Measurements from ENCODE around the gene TTC23L. TPM values are rescaled to one million over a fixed set of nuclear protein-coding genes. Genes with fewer than 3 reads are reported as not detected.

TTC23L gene
- total RNA-seq, 1 experiment from 2014 or later, result 0.09 TPM

GRCh38 chr5:34813509-34813908 is 25.5 kb upstream of the TTC23L start:
- Mint-ChIP-seq H3K9me3 (ENCODE audit: unreplicated experiment) (no peaks in the 10 kb centered on the region), H3K4me1 (ENCODE audit: low read depth, unreplicated experiment) (no peaks in the 10 kb centered on the region), H3K4me3 (ENCODE audit: unreplicated experiment) (no peak overlapping the region), H3K27ac (ENCODE audit: unreplicated experiment) (no peak overlapping the region), H3K27me3 (ENCODE audit: insufficient read depth, unreplicated experiment) (no peaks in the 10 kb centered on the region), H3K36me3 (ENCODE audit: insufficient read depth, unreplicated experiment) (peaks cover 22% of the 10 kb centered on the region)
- H3K4me1 ChIP-seq, result 0 out of 2 replicates have a peak, but pooled peaks cover 3% of the 10 kb centered on the region
- intact Hi-C loops (cut with micrococcal nuclease; ENCODE audit: unreplicated experiment), result no loop called here
- H3K36me3 ChIP-seq (ENCODE audit: control insufficient read depth, insufficient read depth, low read length), result no peaks in the 10 kb centered on the region
- H3K27me3 ChIP-seq (replicated peaks; ENCODE audit: control insufficient read depth, insufficient read depth, low read length), result no peaks in the 10 kb centered on the region
- ChIA-PET CTCF (no interaction called here), POLR2A (no interaction called here)
- TF ChIP-seq, protein P1, sequence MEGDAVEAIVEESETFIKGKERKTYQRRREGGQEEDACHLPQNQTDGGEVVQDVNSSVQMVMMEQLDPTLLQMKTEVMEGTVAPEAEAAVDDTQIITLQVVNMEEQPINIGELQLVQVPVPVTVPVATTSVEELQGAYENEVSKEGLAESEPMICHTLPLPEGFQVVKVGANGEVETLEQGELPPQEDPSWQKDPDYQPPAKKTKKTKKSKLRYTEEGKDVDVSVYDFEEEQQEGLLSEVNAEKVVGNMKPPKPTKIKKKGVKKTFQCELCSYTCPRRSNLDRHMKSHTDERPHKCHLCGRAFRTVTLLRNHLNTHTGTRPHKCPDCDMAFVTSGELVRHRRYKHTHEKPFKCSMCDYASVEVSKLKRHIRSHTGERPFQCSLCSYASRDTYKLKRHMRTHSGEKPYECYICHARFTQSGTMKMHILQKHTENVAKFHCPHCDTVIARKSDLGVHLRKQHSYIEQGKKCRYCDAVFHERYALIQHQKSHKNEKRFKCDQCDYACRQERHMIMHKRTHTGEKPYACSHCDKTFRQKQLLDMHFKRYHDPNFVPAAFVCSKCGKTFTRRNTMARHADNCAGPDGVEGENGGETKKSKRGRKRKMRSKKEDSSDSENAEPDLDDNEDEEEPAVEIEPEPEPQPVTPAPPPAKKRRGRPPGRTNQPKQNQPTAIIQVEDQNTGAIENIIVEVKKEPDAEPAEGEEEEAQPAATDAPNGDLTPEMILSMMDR (IDR thresholded peaks at IDR 0.05; ENCODE audit: insufficient read depth in 1 of 2, low read depth in 1 of 2, low read length in 1 of 2, severe bottlenecking in 1 of 2, unreplicated experiment in 1 of 2), result no peak
- no peak for DNase-seq
- H3K9me3 ChIP-seq, result no peaks in the 10 kb centered on the region
- BruUV-seq (replicated peaks), result no TSS peak
- H3K4me3 ChIP-seq (ENCODE audit: low read depth, low read length), result no peak overlapping the region

- Mint-ChIP-seq H3K36me3 (ENCODE audit: insufficient read depth, unreplicated experiment) (peaks cover 31% of the 10 kb centered on the region), H3K27me3 (ENCODE audit: insufficient read depth, unreplicated experiment) (no peaks in the 10 kb centered on the region), H3K27ac (ENCODE audit: unreplicated experiment) (no peak overlapping the region), H3K4me3 (ENCODE audit: unreplicated experiment) (no peak overlapping the region), H3K4me1 (ENCODE audit: low read depth, unreplicated experiment) (peaks cover 9% of the 10 kb centered on the region), H3K9me3 (ENCODE audit: unreplicated experiment) (no peaks in the 10 kb centered on the region)
- H3K36me3 ChIP-seq (ENCODE audit: control insufficient read depth, insufficient read depth, low read length), result no peaks in the 10 kb centered on the region; the same call in 1 of the 2 replicates
- H3K9me3 ChIP-seq, result no peaks in the 10 kb centered on the region
- no peaks in the 10 kb centered on the region for H3K27me3 ChIP-seq (replicated peaks; ENCODE audit: control insufficient read depth, insufficient read depth, low read length)
- ChIA-PET CTCF (no interaction called here), POLR2A (interaction anchor here (0.7 kb wide), 1 partner anchor 21 kb away, joined by 9 read pairs; the partner anchor contains the start of gene TTC23L)
- BruUV-seq (replicated peaks), result no TSS peak
- peaks cover 4% of the 10 kb centered on the region; the same call in 1 of the 2 replicates for H3K4me1 ChIP-seq
- intact Hi-C loops (cut with micrococcal nuclease; ENCODE audit: unreplicated experiment), result no loop called here
- no peak for DNase-seq
- no peak overlapping the region for H3K4me3 ChIP-seq (ENCODE audit: low read depth, low read length)
- TF ChIP-seq, protein P1 (IDR thresholded peaks at IDR 0.05; ENCODE audit: insufficient read depth in 1 of 2, low read depth in 1 of 2, low read length in 1 of 2, severe bottlenecking in 1 of 2, unreplicated experiment in 1 of 2), result no peak
These were observed 21.2 kb upstream of the TTC23L start for GRCh38 chr5:34817558-34818351.

- TF ChIP-seq, protein P1 (IDR thresholded peaks at IDR 0.05; ENCODE audit: insufficient read depth in 1 of 2, low read depth in 1 of 2, low read length in 1 of 2, severe bottlenecking in 1 of 2, unreplicated experiment in 1 of 2), result no peak
- H3K9me3 ChIP-seq, result no peaks in the 10 kb centered on the region
- Mint-ChIP-seq H3K27me3 (ENCODE audit: insufficient read depth, unreplicated experiment) (no peaks in the 10 kb centered on the region), H3K9me3 (ENCODE audit: unreplicated experiment) (no peaks in the 10 kb centered on the region), H3K4me1 (ENCODE audit: low read depth, unreplicated experiment) (peaks cover 15% of the 10 kb centered on the region), H3K4me3 (ENCODE audit: unreplicated experiment) (no peak overlapping the region), H3K27ac (ENCODE audit: unreplicated experiment) (no peak overlapping the region), H3K36me3 (ENCODE audit: insufficient read depth, unreplicated experiment) (peaks cover 40% of the 10 kb centered on the region)
- peaks cover 14% of the 10 kb centered on the region; the same call in 1 of the 2 replicates for H3K4me1 ChIP-seq
- no peak overlapping the region for H3K4me3 ChIP-seq (ENCODE audit: low read depth, low read length)
- ChIA-PET POLR2A (no interaction called here), CTCF (no interaction called here)
- no TSS peak for BruUV-seq (replicated peaks)
- DNase-seq, result no peak
- intact Hi-C loops (cut with micrococcal nuclease; ENCODE audit: unreplicated experiment), result no loop called here
- no peaks in the 10 kb centered on the region; the same call in 1 of the 2 replicates for H3K36me3 ChIP-seq (ENCODE audit: control insufficient read depth, insufficient read depth, low read length)
- H3K27me3 ChIP-seq (replicated peaks; ENCODE audit: control insufficient read depth, insufficient read depth, low read length), result no peaks in the 10 kb centered on the region
These were observed 20.2 kb upstream of the TTC23L start for GRCh38 chr5:34818717-34819116.

All from Caco-2 (cell line).